GM19372 (cell line): ENCODE results near the gene ZNF503.

Experiments
- ATAC-seq: cut with Tn5 transposase; IDR thresholded peaks from one replicate; pipeline ENCODE4 v1.9.1; 2021; ENCODE audit warnings: mild to moderate bottlenecking, low read depth, moderate library complexity; ENCODE audit not compliant: unreplicated experiment

ZNF503 gene

GRCh38 chr10:75401569-75402485, at the start of gene ZNF503:
ZNF503 (minus strand) TSS chr10:75401764; CDS start chr10:75401419, 345 bp downstream.
- ATAC-seq = peak; percentile 53

GRCh38 chr10:75450644-75451640, 49.4 kb upstream of the ZNF503 start:
- no peak for ATAC-seq

- ATAC-seq = no peak
These were observed 48.5 kb upstream of the ZNF503 start for GRCh38 chr10:75450075-75450445.

- no peak for ATAC-seq
These were observed 48.0 kb upstream of the ZNF503 start for GRCh38 chr10:75449382-75450074.

- ATAC-seq = no peak
These were observed 46.6 kb upstream of the ZNF503 start for GRCh38 chr10:75448166-75448565.

GRCh38 chr10:75446508-75446907, 44.9 kb upstream of the ZNF503 start:
- ATAC-seq = no peak

- no peak for ATAC-seq
These were observed 43.3 kb upstream of the ZNF503 start for GRCh38 chr10:75444781-75445386.

- ATAC-seq = no peak
These were observed 41.8 kb upstream of the ZNF503 start for GRCh38 chr10:75443362-75443761.

GRCh38 chr10:75441682-75442081, 40.1 kb upstream of the ZNF503 start:
- ATAC-seq = no peak

GRCh38 chr10:75441196-75441595, 39.6 kb upstream of the ZNF503 start:
- no peak for ATAC-seq

- no peak for ATAC-seq
These were observed 38.8 kb upstream of the ZNF503 start for GRCh38 chr10:75440271-75440793.

- no peak for ATAC-seq
These were observed 38.2 kb upstream of the ZNF503 start for GRCh38 chr10:75439811-75440210.

- ATAC-seq = no peak
These were observed 36.7 kb upstream of the ZNF503 start for GRCh38 chr10:75438275-75438674.

- ATAC-seq = no peak
These were observed 36.1 kb upstream of the ZNF503 start for GRCh38 chr10:75437693-75438092.

- ATAC-seq = no peak
These were observed 35.3 kb upstream of the ZNF503 start for GRCh38 chr10:75436896-75437295.

- no peak for ATAC-seq
These were observed 33.7 kb upstream of the ZNF503 start for GRCh38 chr10:75435291-75435690.

- no peak for ATAC-seq
These were observed 32.7 kb upstream of the ZNF503 start for GRCh38 chr10:75434291-75434690.

- no peak for ATAC-seq
These were observed 31.7 kb upstream of the ZNF503 start for GRCh38 chr10:75433216-75433615.

- no peak for ATAC-seq
These were observed 31.2 kb upstream of the ZNF503 start for GRCh38 chr10:75432763-75433162.

- no peak for ATAC-seq
These were observed 30.6 kb upstream of the ZNF503 start for GRCh38 chr10:75432176-75432575.
